ENCODE measurements around the gene RNF13.

- no peak for TF ChIP-seq CTCF (IDR thresholded peaks at IDR 0.05)
- no peak for TF ChIP-seq ZFX (IDR thresholded peaks at IDR 0.05; ENCODE audit: borderline replicate concordance)
These were observed 145.3 kb downstream of the RNF13 start for GRCh38 chr3:149958171-149958796.
